Lung microvascular endothelial cell (primary cell): ENCODE data around the gene CHAD. TPM values are rescaled to one million over a fixed set of nuclear protein-coding genes. Genes with fewer than 3 reads are reported as not detected.

ENCODE experiments used
- DNase-seq, 2 donors: peaks; one replicate each; pipeline versions ENCODE4 v3.0.0 to v3.0.0-alpha.2; 2010; ENCODE audit warnings: low read depth in 2 of 2
- total RNA-seq: library from RNA; depleted of rRNA; stranded (reverse); fragments of >200 nt; gene quantifications from 2 replicates; pipeline ENCODE4 v1.2.1, GENCODE V29; 2014

Gene CHAD
- total RNA-seq, 1 donor from 2014 or later: under 0.01 TPM

GRCh38 chr17:50458701-50459676, 9.7 kb downstream of the CHAD start:
- DNase-seq: no peak

GRCh38 chr17:50458270-50458669, 10.4 kb downstream of the CHAD start:
- no peak for DNase-seq

- no peak for DNase-seq
Measured at GRCh38 chr17:50457621-50458020, 11.1 kb downstream of the CHAD start.

GRCh38 chr17:50453901-50454300, 14.8 kb downstream of the CHAD start:
- no peak for DNase-seq

GRCh38 chr17:50452630-50453300, 15.9 kb downstream of the CHAD start:
- DNase-seq: no peak

- DNase-seq: no peak
Measured at GRCh38 chr17:50451943-50452629, 16.6 kb downstream of the CHAD start.

GRCh38 chr17:50448643-50449042, 20.0 kb downstream of the CHAD start:
- no peak for DNase-seq

- no peak for DNase-seq
Measured at GRCh38 chr17:50447870-50448595, 20.6 kb downstream of the CHAD start.

- DNase-seq: no peak
Measured at GRCh38 chr17:50445730-50446325, 22.9 kb downstream of the CHAD start.

- no peak for DNase-seq
Measured at GRCh38 chr17:50444841-50445715, 23.6 kb downstream of the CHAD start.

GRCh38 chr17:50443505-50443974, 25.1 kb downstream of the CHAD start:
- no peak for DNase-seq

- DNase-seq: no peak
Measured at GRCh38 chr17:50440838-50441829, 27.5 kb downstream of the CHAD start.

- no peak for DNase-seq
Measured at GRCh38 chr17:50440172-50440837, 28.4 kb downstream of the CHAD start.

- DNase-seq: no peak
Measured at GRCh38 chr17:50439008-50439407, 29.7 kb downstream of the CHAD start.

- no peak for DNase-seq
Measured at GRCh38 chr17:50437409-50437808, 31.3 kb downstream of the CHAD start.

- DNase-seq: no peak
Measured at GRCh38 chr17:50432125-50432762, 36.4 kb downstream of the CHAD start.

GRCh38 chr17:50430821-50431618, 37.7 kb downstream of the CHAD start:
- no peak for DNase-seq
